SK-N-SH treated with all-trans-retinoic acid at 6 μM for 48 hours (cell line): ENCODE data around the gene ZNF260.

Source experiments
- ARNTL ChIP-seq: fragments of 450-650 bp; formaldehyde crosslinking; IDR thresholded peaks from 2 replicates; pipeline ENCODE4 v1.5.0; 2020; ENCODE audit warnings: low read depth, mild to moderate bottlenecking, moderate library complexity, borderline replicate concordance
- BACH2 ChIP-seq: fragments of 250-450 bp; sonication (Bioruptor Pico); IDR thresholded peaks from 2 replicates; pipeline ENCODE4 v1.9.0; 2021; ENCODE audit warnings: mild to moderate bottlenecking, borderline replicate concordance
- GLIS3 ChIP-seq: fragments of 250-450 bp; sonication (Bioruptor Pico); IDR thresholded peaks from 2 replicates; pipeline ENCODE4 v1.5.0; 2020; ENCODE audit warnings: mild to moderate bottlenecking, moderate library complexity
- ISL1 ChIP-seq: fragments of 250-450 bp; sonication (Bioruptor Pico); IDR thresholded peaks from 2 replicates; pipeline ENCODE4 v2.1.2; 2022; ENCODE audit warnings: mild to moderate bottlenecking, moderate library complexity
- ZC3H10 ChIP-seq: fragments of 250-450 bp; sonication (Bioruptor Pico); IDR thresholded peaks from 2 replicates; pipeline ENCODE4 v1.5.1; 2021; ENCODE audit warnings: mild to moderate bottlenecking, moderate library complexity
- ZNF8 ChIP-seq: fragments of 450-650 bp; formaldehyde crosslinking; IDR thresholded peaks from 2 replicates; pipeline ENCODE4 v1.5.0; 2020; ENCODE audit warnings: mild to moderate bottlenecking, moderate library complexity
- TF ChIP-seq, protein P1 (sequence below): fragments of 250-450 bp; sonication (Bioruptor Pico); IDR thresholded peaks from 2 replicates; pipeline ENCODE4 v1.5.1; 2020; ENCODE audit warnings: low read depth, mild to moderate bottlenecking, moderate library complexity
- TF ChIP-seq, protein P2 (sequence below): fragments of 250-450 bp; sonication (Bioruptor Pico); IDR thresholded peaks from 2 replicates; pipeline ENCODE4 v1.8.0; 2020; ENCODE audit warnings: mild to moderate bottlenecking, moderate library complexity, borderline replicate concordance
- TF ChIP-seq, protein P3 (sequence below): fragments of 250-450 bp; sonication (Bioruptor Pico); IDR thresholded peaks from 2 replicates; pipeline ENCODE4 v1.5.0; 2020; ENCODE audit warnings: mild to moderate bottlenecking, moderate library complexity

DNA sequence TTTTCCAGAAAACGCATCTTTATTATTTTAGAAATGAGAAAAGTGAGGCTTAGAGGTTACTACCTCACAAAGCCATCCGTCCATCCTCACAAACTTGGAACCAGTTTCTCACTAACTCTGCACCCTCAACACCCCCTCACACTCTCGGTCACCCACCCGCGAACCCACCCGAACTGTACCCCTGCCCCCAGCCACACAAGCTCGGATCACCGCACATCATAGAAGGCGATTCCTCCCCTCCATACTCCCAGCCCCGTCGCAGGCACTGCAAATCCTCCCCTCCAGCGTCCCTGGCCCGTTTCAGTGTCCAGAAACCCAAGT is 238 bp downstream of the ZNF260 start:
- TF ChIP-seq ZNF8 (CRISPR knock-in tag): no peak
- no peak for TF ChIP-seq ARNTL
- no peak for TF ChIP-seq ISL1 (CRISPR knock-in tag)
- TF ChIP-seq, protein P1, sequence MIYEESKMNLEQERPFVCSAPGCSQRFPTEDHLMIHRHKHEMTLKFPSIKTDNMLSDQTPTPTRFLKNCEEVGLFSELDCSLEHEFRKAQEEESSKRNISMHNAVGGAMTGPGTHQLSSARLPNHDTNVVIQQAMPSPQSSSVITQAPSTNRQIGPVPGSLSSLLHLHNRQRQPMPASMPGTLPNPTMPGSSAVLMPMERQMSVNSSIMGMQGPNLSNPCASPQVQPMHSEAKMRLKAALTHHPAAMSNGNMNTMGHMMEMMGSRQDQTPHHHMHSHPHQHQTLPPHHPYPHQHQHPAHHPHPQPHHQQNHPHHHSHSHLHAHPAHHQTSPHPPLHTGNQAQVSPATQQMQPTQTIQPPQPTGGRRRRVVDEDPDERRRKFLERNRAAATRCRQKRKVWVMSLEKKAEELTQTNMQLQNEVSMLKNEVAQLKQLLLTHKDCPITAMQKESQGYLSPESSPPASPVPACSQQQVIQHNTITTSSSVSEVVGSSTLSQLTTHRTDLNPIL (CRISPR knock-in tag): no peak
- TF ChIP-seq, protein P2, sequence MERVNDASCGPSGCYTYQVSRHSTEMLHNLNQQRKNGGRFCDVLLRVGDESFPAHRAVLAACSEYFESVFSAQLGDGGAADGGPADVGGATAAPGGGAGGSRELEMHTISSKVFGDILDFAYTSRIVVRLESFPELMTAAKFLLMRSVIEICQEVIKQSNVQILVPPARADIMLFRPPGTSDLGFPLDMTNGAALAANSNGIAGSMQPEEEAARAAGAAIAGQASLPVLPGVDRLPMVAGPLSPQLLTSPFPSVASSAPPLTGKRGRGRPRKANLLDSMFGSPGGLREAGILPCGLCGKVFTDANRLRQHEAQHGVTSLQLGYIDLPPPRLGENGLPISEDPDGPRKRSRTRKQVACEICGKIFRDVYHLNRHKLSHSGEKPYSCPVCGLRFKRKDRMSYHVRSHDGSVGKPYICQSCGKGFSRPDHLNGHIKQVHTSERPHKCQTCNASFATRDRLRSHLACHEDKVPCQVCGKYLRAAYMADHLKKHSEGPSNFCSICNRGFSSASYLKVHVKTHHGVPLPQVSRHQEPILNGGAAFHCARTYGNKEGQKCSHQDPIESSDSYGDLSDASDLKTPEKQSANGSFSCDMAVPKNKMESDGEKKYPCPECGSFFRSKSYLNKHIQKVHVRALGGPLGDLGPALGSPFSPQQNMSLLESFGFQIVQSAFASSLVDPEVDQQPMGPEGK (CRISPR knock-in tag): no peak
- TF ChIP-seq, protein P3, sequence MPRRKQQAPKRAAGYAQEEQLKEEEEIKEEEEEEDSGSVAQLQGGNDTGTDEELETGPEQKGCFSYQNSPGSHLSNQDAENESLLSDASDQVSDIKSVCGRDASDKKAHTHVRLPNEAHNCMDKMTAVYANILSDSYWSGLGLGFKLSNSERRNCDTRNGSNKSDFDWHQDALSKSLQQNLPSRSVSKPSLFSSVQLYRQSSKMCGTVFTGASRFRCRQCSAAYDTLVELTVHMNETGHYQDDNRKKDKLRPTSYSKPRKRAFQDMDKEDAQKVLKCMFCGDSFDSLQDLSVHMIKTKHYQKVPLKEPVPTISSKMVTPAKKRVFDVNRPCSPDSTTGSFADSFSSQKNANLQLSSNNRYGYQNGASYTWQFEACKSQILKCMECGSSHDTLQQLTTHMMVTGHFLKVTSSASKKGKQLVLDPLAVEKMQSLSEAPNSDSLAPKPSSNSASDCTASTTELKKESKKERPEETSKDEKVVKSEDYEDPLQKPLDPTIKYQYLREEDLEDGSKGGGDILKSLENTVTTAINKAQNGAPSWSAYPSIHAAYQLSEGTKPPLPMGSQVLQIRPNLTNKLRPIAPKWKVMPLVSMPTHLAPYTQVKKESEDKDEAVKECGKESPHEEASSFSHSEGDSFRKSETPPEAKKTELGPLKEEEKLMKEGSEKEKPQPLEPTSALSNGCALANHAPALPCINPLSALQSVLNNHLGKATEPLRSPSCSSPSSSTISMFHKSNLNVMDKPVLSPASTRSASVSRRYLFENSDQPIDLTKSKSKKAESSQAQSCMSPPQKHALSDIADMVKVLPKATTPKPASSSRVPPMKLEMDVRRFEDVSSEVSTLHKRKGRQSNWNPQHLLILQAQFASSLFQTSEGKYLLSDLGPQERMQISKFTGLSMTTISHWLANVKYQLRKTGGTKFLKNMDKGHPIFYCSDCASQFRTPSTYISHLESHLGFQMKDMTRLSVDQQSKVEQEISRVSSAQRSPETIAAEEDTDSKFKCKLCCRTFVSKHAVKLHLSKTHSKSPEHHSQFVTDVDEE: no peak
- TF ChIP-seq ZC3H10 (CRISPR knock-in tag): no peak
- TF ChIP-seq GLIS3 (CRISPR knock-in tag): no peak
- TF ChIP-seq BACH2 (CRISPR knock-in tag): no peak
